ENCODE data around the gene CTPS2. TPM values are rescaled to one million over a fixed set of nuclear protein-coding genes. Genes with fewer than 3 reads are reported as not detected.
A peak's percentile ranks its signal among the peaks of the same experiment; 100 is the strongest.
"Not testable (repeated sequence)": the region's sequence is repeated elsewhere in the genome, so short reads cannot be mapped to it uniquely, and the experiment has no call there.

Gene CTPS2
- total and polyA plus RNA-seq, 9 donors = 13.3 to 20.1 (median 16.3) TPM

DNA sequence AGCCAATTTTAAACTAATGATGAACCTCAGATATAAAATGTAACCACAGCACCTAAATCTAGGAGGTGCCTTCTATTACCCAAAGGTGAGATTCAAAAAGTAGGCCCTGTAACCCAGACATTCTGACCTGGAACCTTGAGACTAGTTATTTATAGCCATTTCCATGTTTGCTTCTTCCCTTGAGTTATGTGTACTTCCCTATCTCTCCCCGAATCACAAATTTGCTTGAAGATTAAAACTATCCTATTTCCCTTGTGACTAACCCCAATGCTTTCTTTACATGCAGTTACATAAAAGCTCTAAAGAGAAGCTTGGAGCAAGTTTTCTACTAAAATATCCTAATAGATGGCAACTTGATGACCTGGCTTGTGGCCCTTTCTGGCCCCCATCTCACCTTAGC is 95.1 kb downstream of the CTPS2 start:
- Histone ChIP-seq H3K36me3 (ENCODE audit: control insufficient read depth, insufficient read depth, low read length) (peaks cover 13% of the 10 kb centered on the region), H3K4me3 (ENCODE audit: low read length) (no peak overlapping the region), H3K4me1 (ENCODE audit: control insufficient read depth, insufficient read depth, low read length) (no peaks in the 10 kb centered on the region), H3K27ac (ENCODE audit: low read length) (no peak overlapping the region), H3K27me3 (ENCODE audit: control insufficient read depth, insufficient read depth, low read length) (peaks cover 27% of the 10 kb centered on the region), H3K9me3 (replicated peaks; ENCODE audit: control insufficient read depth, low read depth, low read length) (no peaks in the 10 kb centered on the region)
- DNase-seq = no peak
- WGBS (ENCODE audit: insufficient coverage) = no CpG with 5 or more reads among the region's 1 CpG

DNA sequence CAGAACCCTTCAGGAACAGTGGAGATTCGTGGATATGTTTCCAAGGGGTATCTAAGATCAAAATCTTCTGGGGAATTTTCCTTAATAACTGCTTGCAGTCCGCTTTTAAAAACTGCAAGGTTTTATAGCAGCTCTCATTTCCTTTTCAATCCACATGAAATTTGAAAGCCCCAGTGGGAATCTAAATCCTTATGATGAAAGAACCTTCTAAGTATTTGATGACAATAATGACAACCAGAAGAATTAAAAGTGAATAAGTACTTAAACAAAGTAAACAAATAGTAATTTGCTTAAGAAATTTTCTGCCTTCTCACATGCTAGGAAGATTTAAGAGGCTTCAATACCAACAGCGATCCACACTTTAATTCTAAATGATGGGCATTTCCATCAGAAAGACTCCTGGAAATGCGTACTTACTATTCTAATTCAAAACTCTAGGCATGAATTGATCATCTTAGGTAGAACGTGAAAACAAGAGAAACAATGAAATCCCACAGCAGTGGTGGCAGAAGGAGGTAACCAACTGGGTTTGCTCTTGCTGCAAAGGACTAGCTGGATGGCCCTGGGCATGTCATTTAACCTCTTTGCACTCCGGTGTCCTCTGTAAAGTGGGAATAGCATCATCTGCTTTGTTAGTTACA is 100.1 kb downstream of the CTPS2 start:
- Histone ChIP-seq H3K4me1 (ENCODE audit: control insufficient read depth, insufficient read depth, low read length) (no peaks in the 10 kb centered on the region), H3K9me3 (replicated peaks; ENCODE audit: control insufficient read depth, low read depth, low read length) (no peaks in the 10 kb centered on the region), H3K36me3 (ENCODE audit: control insufficient read depth, insufficient read depth, low read length) (peaks cover 14% of the 10 kb centered on the region), H3K4me3 (ENCODE audit: low read length) (no peak overlapping the region), H3K27ac (ENCODE audit: low read length) (no peak overlapping the region), H3K27me3 (ENCODE audit: control insufficient read depth, insufficient read depth, low read length) (peaks cover 22% of the 10 kb centered on the region)
- WGBS (ENCODE audit: insufficient coverage) = 0% methylated on average over 1 of the region's 6 CpGs
- no peak for DNase-seq

GRCh38 chrX:16610654-16611053 is 101.8 kb downstream of the CTPS2 start:
- DNase-seq; H3K36me3 ChIP-seq (ENCODE audit: control insufficient read depth, insufficient read depth, low read length); H3K9me3 ChIP-seq (replicated peaks; ENCODE audit: control insufficient read depth, low read depth, low read length); H3K4me1 ChIP-seq (ENCODE audit: control insufficient read depth, insufficient read depth, low read length); H3K4me3 ChIP-seq (ENCODE audit: low read length); H3K27ac ChIP-seq (ENCODE audit: low read length): not testable (repeated sequence)
- H3K27me3 ChIP-seq (ENCODE audit: control insufficient read depth, insufficient read depth, low read length) = peaks cover 17% of the 10 kb centered on the region
- WGBS (ENCODE audit: insufficient coverage) = 80% methylated on average over 1 of the region's 3 CpGs

DNA sequence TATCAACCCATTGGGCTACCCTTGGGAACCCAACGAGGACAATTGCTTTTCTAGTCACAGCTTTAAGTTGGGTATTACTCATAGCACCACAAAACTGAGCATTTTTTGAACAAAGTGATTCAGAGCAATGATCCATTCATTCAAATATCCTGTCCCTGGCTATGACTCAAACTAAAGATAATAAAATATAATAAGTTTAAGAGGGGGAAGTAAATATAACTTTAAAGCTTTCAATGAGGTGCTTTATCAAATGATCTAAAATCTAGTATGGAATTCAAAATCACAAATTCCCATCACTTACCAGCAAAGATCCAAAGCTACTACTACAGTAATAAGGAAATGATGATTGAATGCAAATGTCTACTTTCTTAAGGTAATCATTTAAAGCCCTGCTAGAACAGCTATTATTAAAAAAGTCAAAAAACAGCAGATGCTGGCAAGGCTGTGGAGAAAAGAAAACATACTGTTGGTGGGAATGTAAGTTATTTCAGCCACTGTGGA is 102.3 kb downstream of the CTPS2 start:
- Histone ChIP-seq H3K27ac (ENCODE audit: low read length) (no peak overlapping the region), H3K36me3 (ENCODE audit: control insufficient read depth, insufficient read depth, low read length) (peaks cover 9% of the 10 kb centered on the region), H3K4me3 (ENCODE audit: low read length) (no peak overlapping the region), H3K9me3 (replicated peaks; ENCODE audit: control insufficient read depth, low read depth, low read length) (no peaks in the 10 kb centered on the region), H3K27me3 (ENCODE audit: control insufficient read depth, insufficient read depth, low read length) (peaks cover 19% of the 10 kb centered on the region), H3K4me1 (ENCODE audit: control insufficient read depth, insufficient read depth, low read length) (no peaks in the 10 kb centered on the region)
- no peak for DNase-seq
- 40% methylated on average over 1 of the region's 1 CpG for WGBS (ENCODE audit: insufficient coverage)

- H3K27ac ChIP-seq (ENCODE audit: low read length) = no peak overlapping the region
- H3K4me3 ChIP-seq (ENCODE audit: low read length) = no peak overlapping the region
- H3K27me3 ChIP-seq (ENCODE audit: control insufficient read depth, insufficient read depth, low read length) = peaks cover 29% of the 10 kb centered on the region
- H3K9me3 ChIP-seq (replicated peaks; ENCODE audit: control insufficient read depth, low read depth, low read length) = no peaks in the 10 kb centered on the region
- no peak for DNase-seq
- H3K4me1 ChIP-seq (ENCODE audit: control insufficient read depth, insufficient read depth, low read length) = no peaks in the 10 kb centered on the region
- no CpG with 5 or more reads among the region's 4 CpGs for WGBS (ENCODE audit: insufficient coverage)
- H3K36me3 ChIP-seq (ENCODE audit: control insufficient read depth, insufficient read depth, low read length) = peaks cover 9% of the 10 kb centered on the region
These were observed 106.2 kb downstream of the CTPS2 start for GRCh38 chrX:16606142-16606720.

DNA sequence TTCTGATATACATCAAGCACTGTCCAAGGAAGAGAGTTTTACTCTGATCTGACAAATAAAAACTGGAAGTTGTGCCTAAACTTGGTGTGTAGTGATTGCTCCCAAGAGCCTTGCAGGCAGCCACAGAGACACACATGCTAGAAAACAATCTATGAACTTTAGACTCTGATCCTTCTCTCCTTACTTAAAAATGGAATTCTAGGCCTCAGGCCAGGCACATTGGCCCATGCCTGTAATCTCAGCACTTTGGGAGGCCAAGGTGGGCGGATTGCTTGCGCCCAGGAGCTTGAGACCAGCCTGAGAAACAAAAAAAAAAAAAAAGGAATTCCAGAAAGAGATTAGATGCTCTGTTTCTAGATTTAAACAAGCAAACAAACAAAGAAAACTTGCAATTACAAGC is 108.1 kb downstream of the CTPS2 start:
- DNase-seq = no peak
- H3K4me3 ChIP-seq (ENCODE audit: low read length) = no peak overlapping the region
- no peaks in the 10 kb centered on the region for H3K9me3 ChIP-seq (replicated peaks; ENCODE audit: control insufficient read depth, low read depth, low read length)
- WGBS (ENCODE audit: insufficient coverage) = no CpG with 5 or more reads among the region's 2 CpGs
- H3K27ac ChIP-seq (ENCODE audit: low read length) = peak overlapping the region; percentile 35
- H3K4me1 ChIP-seq (ENCODE audit: control insufficient read depth, insufficient read depth, low read length) = no peaks in the 10 kb centered on the region
- H3K36me3 ChIP-seq (ENCODE audit: control insufficient read depth, insufficient read depth, low read length) = no peaks in the 10 kb centered on the region
- peaks cover 31% of the 10 kb centered on the region for H3K27me3 ChIP-seq (ENCODE audit: control insufficient read depth, insufficient read depth, low read length)

- no CpG with 5 or more reads among the region's 4 CpGs for WGBS (ENCODE audit: insufficient coverage)
- H3K27ac ChIP-seq (ENCODE audit: low read length) = no peak overlapping the region
These were observed 108.6 kb downstream of the CTPS2 start for GRCh38 chrX:16603822-16604221.

DNA sequence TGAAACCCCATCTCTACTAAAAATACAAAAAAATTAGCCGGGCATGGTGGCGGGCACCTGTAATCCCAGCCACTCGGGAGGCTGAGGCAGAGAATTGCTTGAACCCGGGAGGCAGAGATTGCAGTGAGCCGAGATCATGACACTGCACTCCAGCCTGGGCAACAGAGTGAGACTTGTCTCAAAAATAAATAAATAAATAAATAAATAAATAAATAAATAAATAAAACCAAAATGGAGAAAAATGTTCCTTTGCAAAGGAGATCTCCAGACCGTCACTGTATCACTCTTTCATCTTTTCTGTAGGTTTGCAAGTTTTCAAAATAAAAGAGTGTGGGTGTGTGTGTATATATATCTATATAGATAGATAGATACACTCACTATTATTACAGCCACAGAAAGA is 109.2 kb downstream of the CTPS2 start:
- no CpG with 5 or more reads among the region's 6 CpGs for whole genome bisulfite sequencing (ENCODE audit: insufficient coverage)
- not testable (repeated sequence) for H3K4me1 ChIP-seq (ENCODE audit: control insufficient read depth, insufficient read depth, low read length); H3K9me3 ChIP-seq (replicated peaks; ENCODE audit: control insufficient read depth, low read depth, low read length); H3K27ac ChIP-seq (ENCODE audit: low read length); H3K36me3 ChIP-seq (ENCODE audit: control insufficient read depth, insufficient read depth, low read length); H3K4me3 ChIP-seq (ENCODE audit: low read length); DNase-seq
- H3K27me3 ChIP-seq (ENCODE audit: control insufficient read depth, insufficient read depth, low read length) = peaks cover 31% of the 10 kb centered on the region

More at GRCh38 chrX:16603822-16604221, 108.6 kb downstream of the CTPS2 start:
- H3K4me3 ChIP-seq (ENCODE audit: low read length) = no peak overlapping the region
- DNase-seq = peak; percentile 6
- no peaks in the 10 kb centered on the region for H3K4me1 ChIP-seq (ENCODE audit: control insufficient read depth, insufficient read depth, low read length)
- no peaks in the 10 kb centered on the region for H3K36me3 ChIP-seq (ENCODE audit: control insufficient read depth, insufficient read depth, low read length)
- no peaks in the 10 kb centered on the region for H3K9me3 ChIP-seq (replicated peaks; ENCODE audit: control insufficient read depth, low read depth, low read length)
- peaks cover 31% of the 10 kb centered on the region for H3K27me3 ChIP-seq (ENCODE audit: control insufficient read depth, insufficient read depth, low read length)

- H3K4me3 ChIP-seq (ENCODE audit: low read length) = no peak overlapping the region
- H3K4me1 ChIP-seq (ENCODE audit: control insufficient read depth, insufficient read depth, low read length) = no peaks in the 10 kb centered on the region
- DNase-seq = no peak
- no peaks in the 10 kb centered on the region for H3K9me3 ChIP-seq (replicated peaks; ENCODE audit: control insufficient read depth, low read depth, low read length)
- WGBS (ENCODE audit: insufficient coverage) = 67% methylated on average over 2 of the region's 4 CpGs
- H3K27me3 ChIP-seq (ENCODE audit: control insufficient read depth, insufficient read depth, low read length) = peaks cover 25% of the 10 kb centered on the region
- no peaks in the 10 kb centered on the region for H3K36me3 ChIP-seq (ENCODE audit: control insufficient read depth, insufficient read depth, low read length)
- no peak overlapping the region for H3K27ac ChIP-seq (ENCODE audit: low read length)
These were observed 110.6 kb downstream of the CTPS2 start for GRCh38 chrX:16601885-16602284.

DNA sequence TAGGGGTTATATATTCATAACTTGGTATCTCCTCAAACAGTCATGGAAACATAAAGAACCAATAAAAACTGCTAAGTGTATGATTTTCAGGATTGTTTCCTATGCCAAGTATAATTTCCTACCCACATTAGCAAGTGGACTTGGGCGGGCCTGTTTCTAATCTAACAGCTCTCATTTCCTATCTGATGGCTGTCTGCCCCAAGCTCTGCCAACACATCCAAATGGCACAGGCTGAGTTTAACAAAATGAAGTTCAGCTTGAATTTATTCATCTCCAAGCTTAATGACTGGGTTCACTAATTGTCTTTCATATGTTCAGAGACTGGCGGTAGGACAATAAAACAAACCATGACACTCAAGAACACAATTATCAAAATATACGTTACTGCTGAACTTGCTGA is 118.0 kb downstream of the CTPS2 start:
- no peak for DNase-seq
- no peak overlapping the region for H3K4me3 ChIP-seq (ENCODE audit: low read length)
- H3K27me3 ChIP-seq (ENCODE audit: control insufficient read depth, insufficient read depth, low read length) = peaks cover 10% of the 10 kb centered on the region
- H3K27ac ChIP-seq (ENCODE audit: low read length) = no peak overlapping the region
- H3K9me3 ChIP-seq (replicated peaks; ENCODE audit: control insufficient read depth, low read depth, low read length) = no peaks in the 10 kb centered on the region
- H3K4me1 ChIP-seq (ENCODE audit: control insufficient read depth, insufficient read depth, low read length) = no peaks in the 10 kb centered on the region
- H3K36me3 ChIP-seq (ENCODE audit: control insufficient read depth, insufficient read depth, low read length) = no peaks in the 10 kb centered on the region
- WGBS (ENCODE audit: insufficient coverage) = 79% methylated on average over 2 of the region's 3 CpGs
